Keratinocyte (primary cell): ENCODE measurements around the gene ARHGEF18. TPM values are rescaled to one million over a fixed set of nuclear protein-coding genes. Genes with fewer than 3 reads are reported as not detected.
A peak's percentile ranks its signal among the peaks of the same experiment; 100 is the strongest.

Experiments used
- DNase-seq: peaks from one replicate; pipeline ENCODE4 v3.0.0-alpha.2; 2011; ENCODE audit warnings: low read depth, missing footprints, low spot score
- FAIRE-seq: peaks from 2 replicates; lab custom pipeline; 2011; peaks lifted over from hg19 to GRCh38; lab: Jason Lieb, UNC
- H2AFZ ChIP-seq: 2 replicates; pipeline ENCODE4 v1.6.0; 2012; ENCODE audit warnings: low read length, control low read depth, inconsistent platforms; ENCODE audit not compliant: control insufficient read depth
- H3K27ac ChIP-seq: 2 replicates; pipeline ENCODE4 v1.5.1; 2011; ENCODE audit warnings: low read length; ENCODE audit not compliant: control insufficient read depth, insufficient read depth
- H3K27me3 ChIP-seq: 3 replicates; pipeline ENCODE4 v1.6.0; 2011; ENCODE audit warnings: low read length; ENCODE audit not compliant: control insufficient read depth, insufficient read depth; ENCODE audit errors: extremely low read depth
- H3K36me3 ChIP-seq, 2 experiments: 2 replicates in 1 of 2; 3 replicates in 1 of 2; pipeline ENCODE4 v1.5.1; 2011; ENCODE audit warnings: low read length in 2 of 2, mild to moderate bottlenecking in 1 of 2; ENCODE audit not compliant: control insufficient read depth in 2 of 2, insufficient read depth in 2 of 2; ENCODE audit errors: extremely low read depth in 1 of 2
- H3K4me1 ChIP-seq: 3 replicates; pipeline ENCODE4 v1.5.1; 2011; ENCODE audit warnings: low read length; ENCODE audit not compliant: control insufficient read depth, insufficient read depth; ENCODE audit errors: extremely low read depth
- H3K4me2 ChIP-seq: 3 replicates; pipeline ENCODE4 v1.6.0; 2011; ENCODE audit warnings: low read depth, low read length; ENCODE audit not compliant: control insufficient read depth, insufficient read depth; ENCODE audit errors: extremely low read depth
- H3K4me3 ChIP-seq, 3 experiments: fragments of 200-600 bp in 1 of 3; sonication (generic) in 1 of 3; 2 replicates in 2 of 3; 3 replicates in 1 of 3; pipeline ENCODE4 v1.5.1; 2011 to 2016; ENCODE audit warnings: low read length in 3 of 3, mild to moderate bottlenecking in 3 of 3, control low read depth in 2 of 3, inconsistent platforms in 1 of 3, low read depth in 1 of 3, mixed read lengths in 1 of 3, mixed run types in 1 of 3, moderate library complexity in 1 of 3; ENCODE audit not compliant: control insufficient read depth in 2 of 3, insufficient read depth in 2 of 3; ENCODE audit errors: extremely low read depth in 1 of 3
- H3K79me2 ChIP-seq: 2 replicates; pipeline ENCODE4 v1.6.0; 2012; ENCODE audit warnings: low read length; ENCODE audit not compliant: control insufficient read depth, insufficient read depth
- H3K9ac ChIP-seq: 3 replicates; pipeline ENCODE4 v1.6.0; 2011; ENCODE audit warnings: low read length; ENCODE audit not compliant: control insufficient read depth, insufficient read depth; ENCODE audit errors: extremely low read depth
- H3K9me1 ChIP-seq: 3 replicates; pipeline ENCODE4 v1.6.0; 2011; ENCODE audit warnings: low read length; ENCODE audit not compliant: control insufficient read depth, insufficient read depth; ENCODE audit errors: extremely low read depth
- H3K9me3 ChIP-seq: 2 replicates; pipeline ENCODE4 v1.5.1; 2012; ENCODE audit warnings: low read depth, low read length; ENCODE audit not compliant: control insufficient read depth
- H4K20me1 ChIP-seq: 3 replicates; pipeline ENCODE4 v1.6.0; 2011; ENCODE audit warnings: low read length; ENCODE audit not compliant: control insufficient read depth, insufficient read depth; ENCODE audit errors: extremely low read depth
- EZH2 ChIP-seq: IDR thresholded peaks from one replicate; pipeline ENCODE4 v1.6.1; 2012; ENCODE audit warnings: inconsistent platforms, mild to moderate bottlenecking, low read length, moderate library complexity
- dilution Hi-C: fragments of 300-500 bp; cut with MboI; formaldehyde crosslinking; loops from one replicate; pipeline ENCODE4 v1.7.0; 2020; ENCODE audit warnings: low sequenced_read_pairs; ENCODE audit not compliant: extremely low pct_ligation_motif_present
- polyA plus RNA-seq, 5 experiments: library from polyadenylated mRNA; depleted of rRNA in 3 of 5; stranded (reverse) in 3 of 5; stranded (forward) in 1 of 5; unstranded in 1 of 5; fragments of >200 nt; gene quantifications; 1 replicate in 1 of 5; 2 replicates in 3 of 5; 3 replicates in 1 of 5; pipeline versions ENCODE4 v1.2.1 to v1.2.3, GENCODE V29; 2011 to 2012; ENCODE audit warnings: missing spikeins in 2 of 5, low read depth in 1 of 5, low replicate concordance in 1 of 5
- TF ChIP-seq, protein P1 (sequence below), 3 experiments: IDR thresholded peaks in 1 of 3; conservative IDR thresholded peaks in 1 of 3; optimal IDR thresholded peaks in 1 of 3; 2 replicates in 2 of 3; 3 replicates in 1 of 3; pipeline versions ENCODE3 to v1.5.1; 2011; ENCODE audit warnings: low read length in 3 of 3, mild to moderate bottlenecking in 3 of 3, moderate library complexity in 2 of 3, control low read depth in 1 of 3, inconsistent platforms in 1 of 3; ENCODE audit not compliant: insufficient read depth in 2 of 3; ENCODE audit errors: extremely low read depth in 1 of 3

ARHGEF18 gene
- polyA plus RNA-seq, 1 donor (not counting 4 experiments of a cell fraction or from before 2014, with no cell fraction given) = 7.9 TPM

DNA sequence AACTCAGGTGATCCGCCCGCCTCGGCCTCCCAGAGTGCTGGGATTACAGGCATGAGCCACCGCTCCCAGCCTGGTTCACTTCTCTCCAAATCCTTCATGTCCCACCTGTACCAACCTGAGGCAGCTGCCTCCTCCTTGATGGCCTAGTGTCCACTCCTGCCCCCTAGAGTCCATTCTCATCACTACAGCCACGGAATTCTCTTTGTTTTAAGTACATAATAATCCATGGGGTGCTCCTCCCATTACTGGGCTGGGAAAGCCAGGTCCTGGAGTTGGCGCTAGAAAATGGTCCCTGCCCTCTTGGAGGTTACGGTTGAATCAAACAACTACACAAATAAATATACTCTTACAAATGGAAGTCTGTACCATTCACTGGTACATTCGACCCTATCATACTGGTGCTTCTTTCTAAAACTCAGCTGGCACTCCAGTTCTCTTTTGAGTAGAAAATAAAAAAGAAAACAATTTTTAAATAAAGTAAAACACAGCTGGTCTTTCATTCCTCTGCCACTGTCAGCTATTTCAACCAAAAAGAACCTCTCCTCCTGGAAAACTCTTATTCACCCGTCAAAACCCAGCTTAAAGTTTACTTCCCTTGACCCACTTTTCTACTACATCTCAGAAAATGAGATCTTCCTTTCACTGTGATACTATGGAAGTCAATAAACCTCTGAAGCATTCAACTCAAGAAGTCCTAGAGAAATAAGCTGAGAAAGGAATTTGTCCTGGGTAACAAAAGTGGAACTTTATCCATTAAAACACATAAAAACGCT is 22.4 kb upstream of the ARHGEF18 start:
- Histone ChIP-seq H2AFZ (no peak overlapping the region), H3K4me3 (no peak overlapping the region), H3K9ac (no peak overlapping the region), H4K20me1 (no peaks in the 10 kb centered on the region), H3K27ac (no peak overlapping the region), H3K4me1 (no peaks in the 10 kb centered on the region), H3K4me2 (no peak overlapping the region), H3K9me1 (no peaks in the 10 kb centered on the region), H3K27me3 (no peaks in the 10 kb centered on the region), H3K36me3 (no peaks in the 10 kb centered on the region), H3K9me3 (no peaks in the 10 kb centered on the region), H3K79me2 (no peaks in the 10 kb centered on the region)
- TF ChIP-seq, protein P1, sequence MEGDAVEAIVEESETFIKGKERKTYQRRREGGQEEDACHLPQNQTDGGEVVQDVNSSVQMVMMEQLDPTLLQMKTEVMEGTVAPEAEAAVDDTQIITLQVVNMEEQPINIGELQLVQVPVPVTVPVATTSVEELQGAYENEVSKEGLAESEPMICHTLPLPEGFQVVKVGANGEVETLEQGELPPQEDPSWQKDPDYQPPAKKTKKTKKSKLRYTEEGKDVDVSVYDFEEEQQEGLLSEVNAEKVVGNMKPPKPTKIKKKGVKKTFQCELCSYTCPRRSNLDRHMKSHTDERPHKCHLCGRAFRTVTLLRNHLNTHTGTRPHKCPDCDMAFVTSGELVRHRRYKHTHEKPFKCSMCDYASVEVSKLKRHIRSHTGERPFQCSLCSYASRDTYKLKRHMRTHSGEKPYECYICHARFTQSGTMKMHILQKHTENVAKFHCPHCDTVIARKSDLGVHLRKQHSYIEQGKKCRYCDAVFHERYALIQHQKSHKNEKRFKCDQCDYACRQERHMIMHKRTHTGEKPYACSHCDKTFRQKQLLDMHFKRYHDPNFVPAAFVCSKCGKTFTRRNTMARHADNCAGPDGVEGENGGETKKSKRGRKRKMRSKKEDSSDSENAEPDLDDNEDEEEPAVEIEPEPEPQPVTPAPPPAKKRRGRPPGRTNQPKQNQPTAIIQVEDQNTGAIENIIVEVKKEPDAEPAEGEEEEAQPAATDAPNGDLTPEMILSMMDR (optimal IDR thresholded peaks at IDR 0.05 in 1 of 3, IDR thresholded peaks at IDR 0.05 in 1 of 3, conservative IDR thresholded peaks at IDR 0.05 in 1 of 3; ENCODE audit: extremely low read depth in 1 of 3, insufficient read depth in 2 of 3, low read length in 3 of 3) = peak; percentile 39 to 57 (median 52)
- TF ChIP-seq EZH2 = no peak
- DNase-seq = peak; percentile 2
- FAIRE-seq = no peak
- dilution Hi-C loops = no loop called here

DNA sequence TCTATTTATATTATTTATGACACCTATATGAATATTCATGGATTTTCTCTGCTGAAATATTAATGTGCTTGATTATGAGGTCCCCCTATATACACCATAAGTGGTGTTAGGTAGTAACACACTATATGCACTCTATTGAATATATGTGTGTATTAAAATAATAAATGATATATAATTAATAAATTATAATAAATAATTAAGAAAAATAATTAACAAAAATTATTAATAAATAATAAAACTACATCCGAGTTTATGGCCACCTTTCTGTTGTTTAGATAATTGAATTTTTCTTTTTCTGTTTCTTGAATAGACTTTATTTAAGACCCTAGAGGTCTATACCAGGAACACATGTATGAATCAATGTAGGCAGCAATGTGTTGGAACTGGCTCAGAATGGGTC is 20.9 kb upstream of the ARHGEF18 start:
- Histone ChIP-seq H3K27me3 (no peaks in the 10 kb centered on the region), H3K4me1 (no peaks in the 10 kb centered on the region), H3K9me1 (no peaks in the 10 kb centered on the region), H3K36me3 (no peaks in the 10 kb centered on the region), H4K20me1 (no peaks in the 10 kb centered on the region), H2AFZ (no peak overlapping the region), H3K9ac (no peak overlapping the region), H3K4me2 (no peak overlapping the region), H3K27ac (no peak overlapping the region), H3K4me3 (no peak overlapping the region), H3K9me3 (no peaks in the 10 kb centered on the region), H3K79me2 (no peaks in the 10 kb centered on the region)
- TF ChIP-seq, protein P1 (optimal IDR thresholded peaks at IDR 0.05 in 1 of 3, IDR thresholded peaks at IDR 0.05 in 1 of 3, conservative IDR thresholded peaks at IDR 0.05 in 1 of 3; ENCODE audit: extremely low read depth in 1 of 3, insufficient read depth in 2 of 3, low read length in 3 of 3) = no peak
- TF ChIP-seq EZH2 = no peak
- FAIRE-seq (no peak), DNase-seq (no peak)
- dilution Hi-C loops = no loop called here
